Measurements from ENCODE around the gene MTX1. TPM values are rescaled to one million over a fixed set of nuclear protein-coding genes. Genes with fewer than 3 reads are reported as not detected.
"Not testable (repeated sequence)": the region's sequence is repeated elsewhere in the genome, so short reads cannot be mapped to it uniquely, and the experiment has no call there.

Gene MTX1
- total RNA-seq, 2 donors from 2014 or later = 19.7 to 25.5 TPM

DNA sequence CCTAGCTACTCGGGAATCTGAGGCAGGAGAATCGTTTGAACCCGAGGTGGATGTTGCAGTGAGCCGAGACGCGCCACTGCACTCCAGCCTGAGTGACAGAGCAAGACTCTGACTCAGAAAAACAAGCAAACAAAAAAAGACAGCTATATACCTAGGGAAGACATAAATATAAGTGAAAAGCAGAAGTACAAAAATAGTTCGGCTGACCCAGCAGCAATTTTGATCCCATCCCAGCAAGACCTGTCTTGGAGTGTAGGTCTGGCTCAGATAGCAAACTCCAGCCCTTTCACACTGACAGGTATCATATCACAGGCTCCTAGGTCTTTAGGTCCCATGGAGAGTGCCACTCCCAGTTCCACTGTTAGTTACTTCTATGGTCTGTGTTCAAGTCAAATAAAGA lies 14.6 kb downstream of the MTX1 start:
- ATAC-seq (no peak), DNase-seq (no peak)
- intact Hi-C loops (cut with DNase I) = no loop called here

GRCh38 chr1:155225404-155225759 lies 16.9 kb downstream of the MTX1 start:
- intact Hi-C loops (cut with DNase I); ATAC-seq; DNase-seq: not testable (repeated sequence)

DNA sequence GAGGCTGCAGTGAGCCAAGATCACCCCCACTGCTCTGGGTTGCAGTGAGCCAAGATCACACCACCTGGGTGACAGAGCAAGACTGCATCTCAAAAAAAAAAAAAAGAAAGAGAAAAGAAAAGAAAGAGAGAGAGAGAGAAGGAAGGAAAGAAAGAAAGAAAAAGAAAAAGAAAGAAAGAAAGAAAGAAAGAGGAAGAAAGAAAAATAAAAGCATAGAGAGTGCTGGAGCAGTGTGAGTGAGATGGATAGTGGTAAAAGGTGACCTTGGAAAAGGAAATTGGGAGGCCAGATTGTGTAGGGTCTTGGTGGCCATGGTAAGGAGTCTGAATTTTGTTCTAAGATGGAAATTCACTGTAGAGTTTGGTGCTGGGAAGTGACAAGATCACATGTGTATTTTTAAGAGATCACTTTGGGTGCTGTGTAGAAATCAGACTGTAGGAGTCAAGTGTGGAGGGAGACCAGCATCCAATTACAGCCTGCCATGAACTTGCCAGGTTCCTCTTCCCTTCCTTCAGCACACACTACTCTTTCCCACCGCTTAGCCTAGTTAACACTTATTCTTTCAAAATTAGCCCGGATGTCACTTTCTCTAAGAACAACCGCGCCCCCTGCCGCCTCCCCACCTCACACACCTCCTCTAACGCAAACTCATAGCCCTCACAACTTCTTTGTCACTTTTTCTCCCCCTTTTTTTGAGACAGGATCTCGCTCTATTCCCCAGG lies 17.9 kb downstream of the MTX1 start:
- peak; percentile 53 to 69 for ATAC-seq
- intact Hi-C loops (cut with DNase I) = no loop called here

DNA sequence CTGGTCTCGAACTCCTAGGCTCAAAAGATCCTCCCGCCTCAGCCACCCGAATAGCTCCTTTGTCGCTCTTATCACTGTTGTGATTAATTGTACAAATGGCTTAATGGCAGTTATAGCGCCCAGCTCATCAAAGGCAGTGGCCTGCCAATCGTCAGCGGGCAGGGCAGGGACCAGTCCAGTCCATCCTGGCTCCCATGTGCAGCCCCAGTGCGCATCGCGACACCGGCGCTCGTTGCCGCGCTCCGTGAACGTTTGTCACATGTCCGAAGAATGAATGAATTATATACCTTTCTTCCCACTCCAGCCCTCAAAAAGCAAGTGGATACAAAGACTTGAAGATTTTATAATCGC lies 18.4 kb downstream of the MTX1 start:
- ATAC-seq = peak; percentile 44 to 53
- intact Hi-C loops (cut with DNase I) = no loop called here
- peak; percentile 58 for DNase-seq

More for the DNA sequence above, 17.9 kb downstream of the MTX1 start:
- peak; percentile 82 for DNase-seq

- DNase-seq = peak; percentile 99
- ATAC-seq = peak; percentile 98 to 99
- intact Hi-C loops (cut with DNase I) = no loop called here
These were observed 19.0 kb downstream of the MTX1 start for GRCh38 chr1:155227261-155228095.

GRCh38 chr1:155228096-155228427 lies 19.6 kb downstream of the MTX1 start:
- ATAC-seq (no peak), DNase-seq (no peak)
- intact Hi-C loops (cut with DNase I) = no loop called here

GRCh38 chr1:155231302-155231701 lies 22.8 kb downstream of the MTX1 start:
- ATAC-seq; intact Hi-C loops (cut with DNase I); DNase-seq: not testable (repeated sequence)

DNA sequence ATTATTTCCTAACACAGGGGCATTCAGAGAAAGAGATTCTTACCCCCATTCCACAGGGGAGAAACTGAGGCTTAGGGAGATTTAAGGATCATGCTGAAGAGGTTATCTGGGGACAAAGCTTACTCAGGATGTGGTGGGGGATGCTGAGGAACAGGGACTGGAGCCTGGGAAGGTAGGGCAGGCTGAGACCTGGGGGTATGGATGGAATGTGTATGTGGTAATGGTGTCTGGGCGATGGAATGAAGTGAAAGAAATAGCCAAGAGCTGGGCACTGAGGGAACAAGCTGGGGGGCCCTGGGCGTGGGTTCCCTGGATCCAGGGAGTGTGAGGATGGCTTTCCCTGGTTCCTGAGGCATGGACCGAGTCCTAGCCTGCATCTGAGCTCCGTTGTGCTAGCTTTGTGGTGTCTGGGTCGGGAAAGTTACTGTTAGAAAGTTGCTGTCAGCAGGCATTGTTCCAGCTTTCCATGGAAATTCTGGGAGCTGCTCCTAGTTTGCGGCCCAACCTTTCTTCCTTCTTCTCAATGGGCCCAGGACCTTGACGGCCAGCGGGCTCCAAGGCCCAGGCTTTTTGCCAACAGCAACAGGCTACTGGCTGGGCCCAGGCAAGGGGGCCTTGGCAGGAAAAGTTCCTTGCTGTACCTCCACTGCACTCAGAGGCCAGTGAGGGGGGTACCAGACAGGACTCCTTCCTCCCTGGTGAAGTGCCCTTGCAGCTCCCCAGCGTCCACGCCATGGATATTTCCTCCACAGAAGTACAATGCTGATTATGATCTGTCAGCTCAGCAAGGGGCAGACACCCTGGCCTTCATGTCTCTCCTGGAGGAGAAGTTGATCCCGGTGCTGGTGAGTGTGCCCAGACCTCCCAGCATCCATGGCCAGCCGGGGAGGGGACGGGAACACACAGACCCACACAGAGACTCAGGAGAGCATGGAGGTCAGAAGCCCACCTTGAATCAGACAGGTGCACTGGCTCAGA lies 23.8 kb downstream of the MTX1 start:
- intact Hi-C loops (cut with DNase I) = not testable (repeated sequence)
- ATAC-seq = peak in 1 of 2 donors; percentile 18
- DNase-seq = peak; percentile 70

- intact Hi-C loops (cut with DNase I); ATAC-seq; DNase-seq: not testable (repeated sequence)
These were observed 25.0 kb downstream of the MTX1 start for GRCh38 chr1:155233502-155233901.

GRCh38 chr1:155235375-155235774 lies 26.9 kb downstream of the MTX1 start:
- DNase-seq; ATAC-seq; intact Hi-C loops (cut with DNase I): not testable (repeated sequence)

GRCh38 chr1:155236451-155236850 lies 28.0 kb downstream of the MTX1 start:
- DNase-seq (no peak), ATAC-seq (no peak)
- intact Hi-C loops (cut with DNase I) = no loop called here

DNA sequence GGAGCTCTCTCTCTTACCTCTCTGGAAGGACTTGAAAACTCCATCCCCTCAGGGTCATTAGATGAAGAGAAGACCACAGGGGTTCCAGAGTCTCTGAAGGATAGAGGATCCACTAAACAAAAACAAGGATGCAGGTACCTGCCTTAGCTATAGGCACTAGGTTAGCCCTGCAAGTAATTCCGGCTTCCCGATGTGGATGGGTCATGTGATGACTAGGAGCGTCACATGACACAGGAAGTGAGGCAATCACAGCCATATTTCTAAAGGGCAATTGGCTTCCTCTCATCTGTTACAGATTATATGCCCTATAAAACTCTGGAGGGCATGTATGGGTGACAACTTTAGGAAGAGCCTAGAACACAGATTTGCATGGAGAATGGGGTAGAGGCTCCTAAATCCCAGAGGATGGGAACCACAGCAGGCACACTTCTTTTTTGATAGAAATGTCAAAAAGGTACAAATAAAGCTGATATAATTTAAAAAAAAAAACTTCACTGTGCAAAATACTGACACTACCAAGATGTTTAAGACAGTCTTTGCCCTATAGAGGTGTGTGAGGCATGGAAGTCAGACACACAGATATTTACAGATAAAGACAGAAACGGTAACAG lies 32.7 kb downstream of the MTX1 start:
- intact Hi-C loops (cut with DNase I) = no loop called here
- peak; percentile 16 to 41 for ATAC-seq
- peak; percentile 60 for DNase-seq

GRCh38 chr1:155241841-155242264 lies 33.4 kb downstream of the MTX1 start:
- ATAC-seq (no peak), DNase-seq (no peak)
- intact Hi-C loops (cut with DNase I) = no loop called here

GRCh38 chr1:155242805-155243358 lies 34.4 kb downstream of the MTX1 start:
- no peak for DNase-seq
- intact Hi-C loops (cut with DNase I) = no loop called here

DNA sequence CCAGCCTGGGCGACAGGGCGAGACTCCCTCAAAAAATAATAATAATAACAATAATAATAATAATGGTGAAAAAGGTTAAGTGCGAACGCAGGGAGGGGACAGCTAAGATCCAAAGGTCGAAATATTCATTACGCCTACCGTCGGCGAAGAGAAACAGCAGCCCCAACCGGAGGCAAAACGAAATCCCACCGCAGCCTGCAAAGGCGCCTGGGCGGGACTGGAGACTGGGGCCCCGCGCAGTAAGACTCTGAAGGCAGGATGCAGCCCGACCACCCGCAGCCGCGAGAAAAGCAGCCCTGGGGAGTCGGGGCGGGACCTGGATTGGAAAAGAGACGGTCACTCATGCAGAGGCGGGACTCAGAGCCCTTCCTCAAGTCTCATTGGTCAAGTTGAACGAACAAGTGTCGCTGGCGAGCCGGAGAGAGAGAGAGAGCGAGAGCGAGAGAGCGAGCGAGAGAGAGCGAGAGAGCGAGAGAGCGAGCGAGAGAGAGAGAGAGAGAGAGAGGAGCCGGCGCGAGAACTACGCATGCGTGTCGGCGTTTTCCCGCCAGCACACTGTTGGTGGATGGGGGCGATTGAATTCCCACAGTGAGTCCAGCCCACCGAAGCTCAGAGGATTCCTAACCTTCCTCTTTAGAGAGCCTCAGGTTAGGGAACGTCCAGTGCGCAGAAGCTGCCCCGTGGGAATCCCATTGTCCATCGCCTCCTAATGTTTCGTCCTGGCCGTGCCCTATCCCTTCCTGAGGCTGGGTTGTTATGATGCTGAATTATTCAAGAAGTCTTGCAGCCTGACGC lies 36.1 kb downstream of the MTX1 start:
- intact Hi-C loops (cut with DNase I) = loop anchor here in 1 of 2 donors (1.0 kb wide), 1 partner anchor 80 kb away; no protein-coding TSS in a partner anchor
- DNase-seq (peak; percentile 98), ATAC-seq (peak; percentile 95 to 96)

More at GRCh38 chr1:155242805-155243358, 34.4 kb downstream of the MTX1 start:
- no peak for ATAC-seq

GRCh38 chr1:155245163-155245524 lies 36.6 kb downstream of the MTX1 start:
- intact Hi-C loops (cut with DNase I) = no loop called here
- DNase-seq (no peak), ATAC-seq (no peak)

GRCh38 chr1:155246796-155247195 lies 38.3 kb downstream of the MTX1 start:
- intact Hi-C loops (cut with DNase I); ATAC-seq: not testable (repeated sequence)

More at GRCh38 chr1:155246796-155247195, 38.3 kb downstream of the MTX1 start:
- DNase-seq = not testable (repeated sequence)

Data from left cardiac atrium (tissue), 4 donors.